T-helper 2 cell treated with Interferon-gamma antibody and Interleukin-4, amounts not matched to agents 5 μg/mL and 100 μg/mL, for 36 hours (primary cell): ENCODE results near the gene NOS1.
"Not testable (repeated sequence)": the region's sequence is repeated elsewhere in the genome, so short reads cannot be mapped to it uniquely, and the experiment has no call there.

Experiments used
- DNase-seq: peaks from one replicate; pipeline ENCODE4 v3.0.0; 2021; ENCODE audit warnings: low spot score
- H3K27ac Mint-ChIP-seq: one replicate; pipeline ENCODE4 v1.8.0; 2021; ENCODE audit warnings: mild to moderate bottlenecking, mixed read lengths
- H3K27me3 Mint-ChIP-seq: one replicate; pipeline ENCODE4 v1.8.0; 2021; ENCODE audit warnings: low read depth, mixed read lengths
- H3K36me3 Mint-ChIP-seq: one replicate; pipeline ENCODE4 v1.8.0; 2021; ENCODE audit warnings: low read depth, mixed read lengths
- H3K4me1 Mint-ChIP-seq: one replicate; pipeline ENCODE4 v1.8.0; 2021; ENCODE audit warnings: low read depth, mixed read lengths
- H3K4me3 Mint-ChIP-seq: one replicate; pipeline ENCODE4 v1.8.0; 2022; ENCODE audit warnings: mild to moderate bottlenecking, moderate library complexity, mixed read lengths
- H3K9me3 Mint-ChIP-seq: one replicate; pipeline ENCODE4 v1.8.0; 2021; ENCODE audit warnings: mixed read lengths

NOS1 gene

GRCh38 chr12:117213295-117213808, 148.1 kb downstream of the NOS1 start:
- Mint-ChIP-seq H3K36me3 (no peaks in the 10 kb centered on the region), H3K27ac (no peak overlapping the region), H3K4me1 (no peaks in the 10 kb centered on the region), H3K9me3 (no peaks in the 10 kb centered on the region), H3K4me3 (no peak overlapping the region), H3K27me3 (peaks cover 4% of the 10 kb centered on the region)
- DNase-seq: no peak

- no peaks in the 10 kb centered on the region for H3K4me1 Mint-ChIP-seq
- H3K4me3 Mint-ChIP-seq: no peak overlapping the region
- no peaks in the 10 kb centered on the region for H3K9me3 Mint-ChIP-seq
- peaks cover 4% of the 10 kb centered on the region for H3K27me3 Mint-ChIP-seq
- H3K36me3 Mint-ChIP-seq: no peaks in the 10 kb centered on the region
- no peak overlapping the region for H3K27ac Mint-ChIP-seq
- peak; percentile 35 for DNase-seq
These were observed 148.7 kb downstream of the NOS1 start for GRCh38 chr12:117212563-117213190.

DNA sequence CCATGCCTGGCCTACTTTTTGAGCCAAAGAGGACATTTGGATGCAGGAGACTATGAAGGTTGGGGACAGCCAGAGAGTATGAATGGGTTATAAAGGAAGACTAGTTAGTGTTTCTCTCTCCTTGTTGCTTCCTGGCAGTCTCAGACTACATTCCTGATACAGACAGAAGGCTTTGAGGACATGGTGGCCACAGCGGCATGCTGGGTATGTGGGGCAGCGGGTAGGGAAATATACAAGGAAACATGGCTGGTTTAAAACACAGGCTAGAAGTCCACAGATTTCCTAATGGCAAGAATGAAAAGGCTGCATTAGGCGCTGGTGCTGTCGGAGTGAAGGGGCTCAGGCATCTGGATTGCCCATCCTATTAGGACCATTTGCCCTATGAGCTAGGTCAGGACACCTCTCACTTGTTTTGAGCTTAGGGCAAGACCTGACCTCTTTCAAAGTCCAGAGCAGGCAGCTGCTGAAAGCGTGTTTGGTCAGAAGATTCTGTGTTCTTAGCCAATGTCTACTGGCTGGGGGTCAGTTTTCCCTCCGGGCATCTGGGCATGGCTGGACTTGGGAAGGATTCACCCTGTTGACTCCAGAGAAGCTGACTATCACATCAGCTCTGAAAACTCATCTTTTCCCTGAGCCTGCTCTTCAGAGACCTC, 151.0 kb downstream of the NOS1 start:
- Mint-ChIP-seq H3K27me3 (peaks cover 6% of the 10 kb centered on the region), H3K27ac (no peak overlapping the region), H3K9me3 (no peaks in the 10 kb centered on the region), H3K4me1 (no peaks in the 10 kb centered on the region), H3K4me3 (no peak overlapping the region), H3K36me3 (no peaks in the 10 kb centered on the region)
- no peak for DNase-seq

DNA sequence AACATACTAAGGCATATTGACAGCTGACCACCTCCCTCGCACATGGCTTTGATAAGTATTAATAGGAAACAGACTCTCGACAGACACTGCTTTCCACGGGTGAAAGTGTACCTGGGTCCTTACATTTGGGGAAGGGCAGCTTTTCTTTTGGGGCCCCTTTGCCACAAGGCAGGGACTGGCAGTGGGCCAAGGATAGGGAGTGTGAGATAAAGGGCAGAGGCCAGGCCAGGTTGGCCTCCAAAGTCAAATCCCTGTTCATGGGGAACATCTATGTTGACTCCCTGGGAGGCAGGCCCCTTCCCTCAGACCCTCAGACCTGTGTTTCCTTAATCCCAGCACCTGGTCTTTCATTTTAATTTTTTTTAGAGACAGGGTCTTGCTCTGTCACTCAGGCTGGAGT, 151.8 kb downstream of the NOS1 start:
- Mint-ChIP-seq H3K4me1 (no peaks in the 10 kb centered on the region), H3K4me3 (no peak overlapping the region), H3K9me3 (no peaks in the 10 kb centered on the region), H3K27me3 (peaks cover 6% of the 10 kb centered on the region), H3K27ac (no peak overlapping the region), H3K36me3 (no peaks in the 10 kb centered on the region)
- DNase-seq: no peak

- Mint-ChIP-seq H3K27me3 (peaks cover 6% of the 10 kb centered on the region), H3K4me3 (no peak overlapping the region), H3K9me3 (no peaks in the 10 kb centered on the region), H3K27ac (no peak overlapping the region), H3K4me1 (no peaks in the 10 kb centered on the region), H3K36me3 (no peaks in the 10 kb centered on the region)
- no peak for DNase-seq
These were observed 152.5 kb downstream of the NOS1 start for GRCh38 chr12:117208811-117209455.

DNA sequence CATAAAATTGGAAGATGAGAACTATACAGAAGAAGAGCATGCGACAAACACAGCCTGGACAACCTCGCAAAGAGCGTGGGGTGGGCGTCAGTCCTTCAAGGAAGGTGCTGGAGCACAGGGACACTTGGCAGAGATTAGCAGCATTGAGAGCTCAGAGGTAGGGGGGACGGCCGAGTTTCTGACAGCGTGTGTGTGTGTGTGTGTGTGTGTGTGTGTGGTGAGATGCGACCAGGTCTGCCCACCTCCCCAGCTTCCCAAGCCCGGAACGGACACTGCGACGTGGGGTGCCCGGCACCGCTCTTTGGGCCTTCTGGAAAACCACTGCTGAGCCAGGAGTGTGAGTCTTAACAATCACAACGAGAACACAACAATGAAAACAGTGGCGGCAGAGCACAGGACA, 153.2 kb downstream of the NOS1 start:
- Mint-ChIP-seq H3K9me3 (no peaks in the 10 kb centered on the region), H3K36me3 (no peaks in the 10 kb centered on the region), H3K27ac (no peak overlapping the region), H3K4me1 (no peaks in the 10 kb centered on the region), H3K27me3 (peaks cover 6% of the 10 kb centered on the region), H3K4me3 (no peak overlapping the region)
- DNase-seq: no peak

DNA sequence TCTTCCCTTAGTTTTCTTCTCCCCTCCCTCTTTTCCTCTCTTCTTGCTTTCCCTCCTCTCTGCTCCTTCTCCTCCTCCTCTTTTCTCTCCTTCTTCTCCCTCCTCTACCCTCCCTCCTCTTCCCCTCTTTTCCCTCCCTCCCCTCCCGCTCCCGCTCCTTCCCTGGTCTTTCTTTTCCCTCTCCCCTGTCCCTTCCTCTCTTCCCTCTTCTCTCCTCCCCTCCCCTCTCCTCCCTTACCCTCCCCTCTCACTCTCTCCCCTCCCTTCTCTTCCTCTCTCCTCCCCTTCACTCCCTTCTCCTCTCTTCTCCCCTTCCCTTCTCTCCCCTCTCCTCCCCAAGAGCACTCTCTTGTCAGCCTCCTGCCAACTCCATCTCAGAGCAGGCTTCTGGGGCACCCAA, 153.8 kb downstream of the NOS1 start:
- H3K36me3 Mint-ChIP-seq: no peaks in the 10 kb centered on the region
- H3K4me1 Mint-ChIP-seq: no peaks in the 10 kb centered on the region
- no peak for DNase-seq
- H3K9me3 Mint-ChIP-seq: no peaks in the 10 kb centered on the region
- H3K27ac Mint-ChIP-seq: no peak overlapping the region
- H3K27me3 Mint-ChIP-seq: peaks cover 3% of the 10 kb centered on the region
- H3K4me3 Mint-ChIP-seq: no peak overlapping the region

DNA sequence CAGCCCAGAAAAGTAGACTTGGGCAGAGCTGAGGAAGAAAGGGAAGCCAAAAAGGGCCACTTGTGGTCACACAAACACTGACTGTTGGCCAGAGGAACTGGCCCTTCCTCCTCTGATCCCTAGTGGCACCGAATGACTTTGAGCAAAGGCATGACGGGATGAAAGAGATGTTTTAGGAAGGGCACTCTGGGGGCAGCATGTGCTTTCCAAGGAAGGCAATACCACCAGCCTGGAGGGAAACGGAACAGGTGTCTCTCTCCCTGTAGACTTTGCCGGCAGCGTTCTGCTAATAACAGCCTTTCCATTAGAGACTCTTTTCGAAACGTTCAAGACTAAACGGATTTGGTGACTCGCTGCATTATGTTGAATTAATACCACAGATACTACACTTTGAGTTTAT, 158.9 kb downstream of the NOS1 start:
- Mint-ChIP-seq H3K4me1 (no peaks in the 10 kb centered on the region), H3K36me3 (no peaks in the 10 kb centered on the region), H3K27me3 (peaks cover 15% of the 10 kb centered on the region), H3K27ac (no peak overlapping the region), H3K4me3 (no peak overlapping the region), H3K9me3 (no peaks in the 10 kb centered on the region)
- no peak for DNase-seq

DNA sequence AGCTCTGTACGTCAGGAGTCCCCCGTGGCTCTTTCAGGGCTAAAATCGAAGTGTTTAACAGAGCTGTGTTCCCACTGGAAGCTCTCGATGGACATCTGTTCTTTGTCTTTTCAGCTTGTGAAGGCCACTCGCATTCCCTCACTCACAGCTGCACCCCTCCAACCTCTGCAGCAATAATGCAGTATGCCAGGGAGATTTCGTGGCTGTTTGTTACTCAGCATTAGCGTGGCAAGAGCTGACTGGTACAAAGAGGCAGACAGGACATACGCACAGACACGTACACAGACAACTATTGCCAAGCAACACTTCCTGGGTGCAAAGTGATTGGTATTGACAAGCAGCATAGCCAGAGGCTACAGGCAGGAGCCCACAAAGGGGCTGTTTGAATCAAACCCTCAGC, 159.4 kb downstream of the NOS1 start:
- Mint-ChIP-seq H3K36me3 (no peaks in the 10 kb centered on the region), H3K27ac (no peak overlapping the region), H3K9me3 (no peaks in the 10 kb centered on the region), H3K4me1 (no peaks in the 10 kb centered on the region), H3K27me3 (peaks cover 19% of the 10 kb centered on the region), H3K4me3 (no peak overlapping the region)
- no peak for DNase-seq

- H3K4me3 Mint-ChIP-seq, H3K4me1 Mint-ChIP-seq, H3K36me3 Mint-ChIP-seq, H3K27ac Mint-ChIP-seq, DNase-seq, H3K9me3 Mint-ChIP-seq: not testable (repeated sequence)
- H3K27me3 Mint-ChIP-seq: peaks cover 18% of the 10 kb centered on the region
These were observed 161.3 kb downstream of the NOS1 start for GRCh38 chr12:117199956-117200744.

GRCh38 chr12:117196334-117196733, 165.1 kb downstream of the NOS1 start:
- not testable (repeated sequence) for H3K9me3 Mint-ChIP-seq, H3K27ac Mint-ChIP-seq, DNase-seq, H3K4me3 Mint-ChIP-seq, H3K36me3 Mint-ChIP-seq, H3K4me1 Mint-ChIP-seq
- peaks cover 25% of the 10 kb centered on the region for H3K27me3 Mint-ChIP-seq

DNA sequence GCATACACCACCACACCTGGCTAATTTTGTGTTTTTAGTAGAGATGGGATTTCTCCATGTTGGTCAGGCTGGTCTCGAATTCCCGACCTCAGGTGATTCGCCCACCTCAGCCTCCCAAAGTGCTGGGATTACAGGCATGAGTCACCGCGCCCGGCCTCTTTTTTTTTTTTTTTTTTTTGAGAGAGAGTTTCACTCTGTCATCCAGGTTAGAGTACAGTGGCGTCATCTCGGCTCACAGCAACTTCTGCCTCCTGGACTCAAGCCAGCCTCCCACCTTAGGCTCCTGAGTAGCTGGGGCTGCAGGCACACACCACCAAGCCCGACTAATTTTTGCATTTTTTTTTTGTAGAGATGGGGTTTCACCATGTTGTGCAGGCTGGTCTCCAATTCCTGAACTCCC, 166.4 kb downstream of the NOS1 start:
- H3K27me3 Mint-ChIP-seq: peaks cover 21% of the 10 kb centered on the region
- DNase-seq, H3K4me1 Mint-ChIP-seq, H3K4me3 Mint-ChIP-seq, H3K36me3 Mint-ChIP-seq, H3K27ac Mint-ChIP-seq, H3K9me3 Mint-ChIP-seq: not testable (repeated sequence)

GRCh38 chr12:117193903-117194302, 167.5 kb downstream of the NOS1 start:
- no peak overlapping the region for H3K4me3 Mint-ChIP-seq
- H3K9me3 Mint-ChIP-seq: no peaks in the 10 kb centered on the region
- peaks cover 7% of the 10 kb centered on the region for H3K36me3 Mint-ChIP-seq
- peaks cover 21% of the 10 kb centered on the region for H3K27me3 Mint-ChIP-seq
- H3K4me1 Mint-ChIP-seq: peaks cover 8% of the 10 kb centered on the region
- DNase-seq: no peak
- no peak overlapping the region for H3K27ac Mint-ChIP-seq

- Mint-ChIP-seq H3K27me3 (peaks cover 18% of the 10 kb centered on the region), H3K36me3 (peaks cover 15% of the 10 kb centered on the region), H3K4me1 (peaks cover 12% of the 10 kb centered on the region)
- H3K27ac Mint-ChIP-seq, H3K9me3 Mint-ChIP-seq, H3K4me3 Mint-ChIP-seq, DNase-seq: not testable (repeated sequence)
These were observed 168.8 kb downstream of the NOS1 start for GRCh38 chr12:117192581-117192980.
